GM19238 (cell line): Measurements from ENCODE around the gene TATDN2.
"Not testable (repeated sequence)": the region's sequence is repeated elsewhere in the genome, so short reads cannot be mapped to it uniquely, and the experiment has no call there.

Experiments
- DNase-seq: peaks from one replicate; pipeline ENCODE4 v3.0.0; 2011; ENCODE audit warnings: low spot score; ENCODE audit not compliant: insufficient read length

The TATDN2 gene

DNA sequence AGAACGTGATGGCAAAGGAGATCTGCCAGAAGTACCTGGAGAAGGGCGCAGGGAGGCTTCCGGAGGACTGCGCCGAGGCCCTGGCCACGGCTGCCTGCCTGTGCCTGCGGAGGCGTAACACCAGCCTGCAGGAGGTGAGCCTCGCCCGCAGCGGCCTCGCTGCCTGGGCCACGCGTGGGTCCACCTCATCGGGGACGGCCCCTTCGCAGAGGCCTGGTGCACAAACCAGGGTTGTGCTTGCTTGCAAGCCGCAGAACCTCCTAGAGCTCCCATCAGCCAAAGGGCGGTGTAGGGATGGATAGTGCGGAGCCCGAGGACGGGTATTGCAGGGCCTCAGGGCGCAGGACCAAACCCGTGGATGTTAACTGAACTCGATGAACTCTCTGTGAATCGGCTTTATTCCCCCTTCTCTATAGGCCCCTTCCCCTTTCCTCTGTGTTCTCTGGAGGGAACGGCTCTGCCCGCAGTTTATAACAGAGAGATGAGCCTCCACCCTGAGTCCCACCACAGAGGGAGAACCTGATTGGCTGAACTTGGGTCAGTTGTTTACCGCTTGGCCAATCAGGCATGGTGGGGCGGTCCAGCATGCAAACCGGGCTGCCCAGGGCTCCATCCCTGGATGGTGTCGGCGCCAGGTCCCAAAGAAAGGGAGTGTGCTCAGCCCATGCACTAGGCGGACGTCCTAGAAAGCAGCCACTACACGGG lies 13.6 kb upstream of the TATDN2 start:
- DNase-seq = no peak

DNA sequence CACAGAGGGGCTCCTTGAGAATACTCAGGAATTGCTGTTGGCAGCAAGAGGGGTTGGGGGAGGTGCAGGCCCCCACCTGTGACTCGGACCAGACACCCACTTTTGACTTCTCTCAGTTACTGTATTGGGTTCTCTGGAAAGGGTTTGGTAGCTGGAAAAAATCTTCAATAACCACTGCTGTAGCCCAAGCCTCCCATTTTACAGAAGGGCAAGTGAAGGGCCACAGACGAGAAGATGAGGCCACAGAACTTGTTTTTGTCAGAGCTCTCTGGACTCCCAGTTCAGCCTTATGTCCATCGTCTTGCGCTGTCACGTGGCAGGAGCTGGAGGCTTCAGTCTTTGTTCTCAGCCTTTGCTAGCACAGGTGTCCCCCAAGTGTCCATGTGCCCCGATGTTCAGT lies 12.7 kb upstream of the TATDN2 start:
- no peak for DNase-seq

DNA sequence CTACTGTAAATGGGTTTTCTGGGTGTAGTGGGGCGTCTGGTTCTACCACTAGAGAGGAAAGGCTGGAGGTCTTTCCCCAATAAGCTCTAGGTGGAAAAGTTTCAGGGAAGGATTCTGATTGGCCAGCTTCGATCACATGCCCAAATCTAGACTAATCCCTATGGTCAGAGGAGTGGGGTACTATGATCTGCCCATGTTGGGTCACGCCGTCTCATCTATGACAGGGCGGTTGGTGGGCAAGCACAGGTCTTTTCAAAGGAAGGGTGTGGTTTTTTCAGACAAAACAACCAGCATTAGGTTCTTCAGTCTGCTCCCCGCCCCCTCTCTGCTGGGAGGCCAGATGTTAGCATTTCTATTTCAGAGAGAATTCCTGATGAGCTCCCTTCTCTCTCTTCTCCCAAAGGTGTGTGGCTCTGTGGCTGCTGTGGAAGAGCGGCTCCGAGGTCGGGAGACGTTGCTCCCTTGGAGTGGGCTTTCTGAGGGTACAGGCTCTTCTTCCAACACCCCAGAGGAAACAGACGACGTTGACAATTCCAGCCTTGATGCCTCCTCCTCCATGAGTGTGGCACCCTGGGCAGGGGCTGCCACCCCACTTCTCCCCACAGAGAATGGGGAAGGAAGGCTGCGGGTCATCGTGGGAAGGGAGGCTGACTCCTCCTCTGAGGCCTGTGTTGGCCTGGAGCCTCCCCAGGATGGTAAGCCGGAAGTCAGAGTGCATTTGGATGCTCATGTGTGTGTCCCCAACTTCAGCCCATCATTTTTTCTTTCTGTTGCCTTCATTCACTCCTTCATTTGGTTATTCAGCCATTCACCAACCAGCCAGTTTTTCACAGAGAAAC lies 9.7 kb upstream of the TATDN2 start:
- no peak for DNase-seq

DNA sequence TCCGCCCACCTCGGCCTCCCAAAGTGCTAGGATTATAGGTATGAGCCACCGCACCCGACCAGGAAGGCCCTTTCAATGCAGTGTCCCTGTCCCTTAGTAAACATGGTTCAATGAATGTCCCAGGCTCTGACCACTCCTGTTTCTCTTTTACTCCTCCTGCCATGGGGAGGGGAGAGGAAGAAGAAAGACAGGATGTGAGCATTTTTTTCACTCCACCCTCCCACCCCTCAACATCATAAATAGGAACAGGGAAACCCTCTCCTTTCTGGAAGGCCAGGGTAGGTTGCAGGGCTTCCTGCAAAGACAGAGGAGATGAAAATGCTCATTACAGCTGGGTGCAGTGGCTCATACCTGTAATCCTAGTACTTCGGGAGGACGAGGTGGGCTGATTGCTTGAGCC lies 7.5 kb upstream of the TATDN2 start:
- DNase-seq = no peak

DNA sequence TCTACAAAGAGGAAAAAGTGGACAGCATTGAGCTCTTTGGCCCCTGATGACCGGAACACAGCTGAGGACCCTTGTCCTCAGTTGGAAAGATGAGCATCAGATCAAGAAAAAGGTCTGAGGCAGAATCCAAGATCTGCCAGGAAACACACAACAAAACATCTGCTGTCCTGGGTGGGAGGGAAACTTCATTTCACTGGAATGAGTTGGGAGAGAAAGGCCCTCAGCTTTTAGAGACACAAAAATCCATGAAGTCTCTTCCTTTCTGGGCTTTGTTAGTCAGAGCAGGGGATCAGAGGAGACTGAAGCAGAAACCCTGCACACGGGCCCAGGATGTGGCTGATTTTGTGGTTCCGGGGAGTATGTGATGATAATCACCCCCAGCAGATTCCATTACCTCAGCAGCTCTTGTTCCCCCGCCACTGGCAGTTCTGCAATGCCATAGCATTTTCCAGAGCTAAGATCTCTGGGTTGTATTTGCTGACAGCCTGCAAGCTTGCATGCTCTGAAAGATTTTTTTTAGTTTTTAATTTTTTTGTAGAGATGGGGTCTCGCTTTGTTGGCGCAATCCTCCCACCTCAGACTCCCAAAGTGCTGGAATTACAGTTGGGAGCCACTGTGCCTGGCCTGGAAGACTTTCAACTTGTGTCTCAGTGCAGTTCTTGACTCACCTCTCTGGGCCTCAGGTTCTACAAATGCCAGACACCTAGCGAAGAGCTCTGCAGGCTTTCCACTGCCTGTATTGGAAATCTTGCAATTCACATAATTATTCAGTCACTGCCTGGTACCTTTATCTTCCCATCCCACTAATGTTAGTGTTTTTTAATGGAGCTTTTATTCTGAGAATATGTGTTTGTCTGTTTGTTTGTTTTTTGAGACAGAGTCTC lies 5.8 kb upstream of the TATDN2 start:
- DNase-seq = no peak

DNA sequence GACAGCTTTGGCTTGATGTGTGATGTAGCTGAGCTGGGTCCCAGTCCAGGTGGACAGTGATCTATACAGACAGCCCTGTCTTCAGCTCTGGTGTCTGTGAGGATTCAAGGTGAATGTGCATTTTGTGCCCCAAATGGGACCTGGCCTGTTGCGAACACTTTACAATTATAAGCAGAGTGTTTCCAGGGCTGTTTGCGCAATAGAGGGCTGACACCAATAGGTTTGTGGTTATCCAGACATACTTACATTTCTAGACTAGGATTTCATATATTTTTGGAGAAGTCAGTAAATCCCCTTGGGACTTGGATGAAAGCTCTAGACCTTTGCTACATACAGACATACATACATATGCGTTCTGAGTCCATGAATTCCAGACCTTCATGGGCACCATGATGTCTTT lies 4.2 kb upstream of the TATDN2 start:
- DNase-seq = no peak

DNA sequence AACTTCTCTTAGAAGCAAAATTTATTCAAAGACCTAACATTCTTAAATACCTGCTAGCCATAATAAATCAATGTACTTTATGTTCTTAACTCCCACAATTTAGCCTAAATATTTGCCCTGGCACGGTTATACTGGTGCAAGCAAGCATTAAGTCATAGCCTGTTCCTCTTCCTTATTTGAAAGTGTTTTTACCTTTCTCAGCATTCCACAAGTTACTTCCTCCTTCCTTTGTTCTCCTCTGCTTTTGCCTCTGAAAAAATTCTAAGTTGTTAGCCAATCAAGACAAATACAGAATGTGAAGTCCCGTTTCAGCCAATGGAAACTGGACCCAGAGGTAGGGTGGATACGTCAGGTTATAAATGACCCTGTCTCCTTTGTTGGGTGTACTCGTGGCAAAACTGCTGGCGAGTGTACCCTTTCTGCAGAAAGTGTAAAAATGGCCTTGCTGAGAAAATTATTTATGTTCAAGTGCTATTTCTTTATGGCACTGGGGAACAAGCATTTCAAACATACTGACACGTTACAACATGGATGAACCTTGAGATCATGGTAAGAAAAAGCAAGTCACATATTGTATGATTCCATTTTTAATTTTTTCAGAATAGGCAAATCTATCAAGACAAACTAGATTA lies 3.1 kb upstream of the TATDN2 start:
- no peak for DNase-seq

DNA sequence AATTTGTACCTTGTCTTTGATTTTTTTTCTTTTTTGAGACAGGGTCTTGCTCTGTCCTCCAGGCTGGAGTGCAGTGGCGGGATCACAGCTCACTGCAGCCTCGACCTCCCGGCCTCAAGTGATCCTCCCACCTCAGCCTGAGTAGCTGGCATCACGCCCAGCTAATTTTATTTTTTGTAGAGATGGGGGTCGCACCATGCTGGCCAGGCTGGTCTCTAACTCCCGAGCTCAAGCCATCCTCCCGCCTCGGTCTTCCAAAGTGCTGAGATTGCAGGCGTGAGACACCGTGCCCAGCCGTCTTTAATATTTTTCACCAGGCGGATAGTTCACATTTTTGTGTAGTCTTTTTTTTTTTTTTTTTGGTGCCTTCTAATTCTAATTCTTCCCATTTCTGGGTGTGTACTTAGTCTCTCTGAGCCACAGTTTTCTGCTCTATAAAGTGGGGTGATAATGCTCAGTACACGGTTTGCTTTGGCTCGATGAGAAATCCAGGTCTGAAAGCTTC lies 528 bp upstream of the TATDN2 start:
- DNase-seq = no peak

DNA sequence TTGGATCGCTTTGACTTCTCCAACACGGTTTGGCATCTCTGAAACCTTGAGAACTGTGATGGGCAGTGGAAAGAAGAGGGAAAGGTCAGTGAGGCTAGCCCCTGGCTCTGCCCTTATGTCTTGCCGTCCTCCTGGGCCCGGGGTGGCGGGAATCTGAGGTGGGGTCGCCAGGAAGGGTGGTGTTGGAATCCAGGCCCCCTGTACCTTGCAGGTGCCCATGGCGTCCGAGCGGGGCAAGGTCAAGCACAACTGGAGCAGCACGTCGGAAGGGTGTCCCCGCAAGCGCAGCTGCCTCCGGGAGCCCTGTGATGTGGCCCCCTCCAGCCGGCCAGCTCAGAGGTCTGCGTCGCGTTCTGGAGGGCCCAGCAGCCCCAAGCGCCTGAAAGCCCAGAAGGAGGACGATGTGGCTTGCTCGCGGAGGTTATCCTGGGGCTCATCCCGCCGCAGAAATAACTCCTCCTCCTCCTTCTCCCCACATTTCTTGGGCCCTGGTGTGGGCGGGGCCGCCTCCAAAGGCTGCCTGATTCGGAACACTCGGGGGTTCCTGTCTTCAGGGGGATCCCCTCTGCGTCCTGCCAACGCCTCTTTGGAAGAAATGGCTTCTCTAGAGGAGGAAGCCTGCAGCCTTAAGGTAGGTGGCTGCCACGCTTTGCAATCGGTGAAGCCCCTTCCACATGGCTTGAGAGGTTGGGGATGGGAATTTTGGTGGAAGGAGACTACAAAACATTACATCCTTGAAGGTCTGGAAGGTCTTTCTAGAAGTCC lies 907 bp downstream of the TATDN2 start:
- DNase-seq = peak; percentile 44

DNA sequence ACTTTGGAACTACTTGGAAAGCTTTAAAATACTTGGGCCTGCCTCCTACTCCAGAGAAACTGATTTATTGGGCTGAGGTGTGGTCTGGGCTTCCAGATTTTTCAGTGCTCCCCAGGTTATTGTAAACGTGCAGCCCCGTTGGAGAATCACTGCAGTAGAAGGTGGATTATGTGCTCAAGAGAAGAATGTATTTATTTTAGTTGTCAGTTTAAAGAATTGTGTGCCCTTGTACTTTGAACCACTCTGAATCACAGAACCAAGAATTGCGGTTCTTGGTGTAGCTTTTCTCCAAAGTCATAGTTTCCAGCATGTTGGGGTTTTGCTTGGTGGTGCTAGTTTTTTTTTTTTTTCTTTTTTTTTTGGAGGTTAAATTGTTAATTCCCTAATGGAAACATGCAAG lies 1.6 kb downstream of the TATDN2 start:
- no peak for DNase-seq

DNA sequence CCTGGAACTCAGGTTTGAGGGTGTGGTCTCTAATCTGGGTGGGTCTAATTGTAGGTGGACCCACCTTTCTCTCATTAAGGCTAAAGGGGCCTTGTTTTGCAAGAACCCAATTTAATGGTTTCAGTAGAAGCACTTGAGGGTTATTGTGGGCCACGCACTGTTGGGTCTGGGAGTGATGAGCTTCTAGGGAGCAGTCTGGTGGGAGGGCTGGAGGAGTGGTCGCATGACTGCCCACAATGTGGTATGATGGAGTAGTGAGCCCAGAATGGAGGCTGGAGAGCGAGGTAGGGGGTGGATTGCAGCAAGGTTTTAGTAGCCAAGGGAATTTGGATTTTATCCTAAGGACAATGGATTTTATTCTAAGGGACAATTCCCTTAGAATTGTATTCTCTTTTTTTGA lies 2.7 kb downstream of the TATDN2 start:
- DNase-seq = no peak

DNA sequence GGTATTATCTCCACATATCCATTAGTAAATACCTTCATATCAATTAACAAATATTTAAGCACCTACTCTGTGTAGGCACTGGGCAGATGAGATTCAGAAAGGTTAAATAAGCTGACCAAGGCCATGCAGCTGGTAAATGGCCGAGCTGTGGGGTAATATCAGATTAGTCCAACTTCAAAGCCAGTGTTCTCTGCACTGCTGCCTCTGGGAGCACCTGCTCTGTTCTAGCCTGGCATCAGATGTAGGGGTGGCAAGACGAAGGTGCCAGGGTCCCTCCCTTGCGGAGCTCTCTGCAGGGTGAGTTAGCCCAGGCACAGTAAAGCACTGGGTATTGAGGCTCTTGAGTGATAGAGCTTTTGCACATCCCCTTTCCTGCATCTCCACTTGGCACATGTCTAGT lies 5.5 kb downstream of the TATDN2 start:
- no peak for DNase-seq

DNA sequence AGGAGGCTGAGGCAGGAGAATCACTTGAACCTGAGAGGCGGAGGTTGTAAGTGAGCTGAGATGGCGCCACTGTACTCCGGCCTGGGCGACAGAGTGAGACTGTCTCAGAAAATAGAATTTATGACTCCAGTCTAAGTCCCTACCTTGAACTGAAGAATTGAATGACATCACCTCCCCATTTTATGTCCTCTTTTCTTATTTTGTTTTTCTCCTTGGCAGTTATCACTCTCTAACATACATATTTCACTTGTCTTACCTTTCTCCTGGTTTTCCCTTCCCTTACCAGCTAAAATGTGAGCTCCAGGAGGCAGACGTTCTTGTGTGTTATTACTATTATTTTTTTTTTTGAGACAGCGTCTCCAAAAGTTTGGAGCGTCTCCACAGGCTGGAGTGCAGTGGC lies 7.6 kb downstream of the TATDN2 start:
- DNase-seq = no peak

DNA sequence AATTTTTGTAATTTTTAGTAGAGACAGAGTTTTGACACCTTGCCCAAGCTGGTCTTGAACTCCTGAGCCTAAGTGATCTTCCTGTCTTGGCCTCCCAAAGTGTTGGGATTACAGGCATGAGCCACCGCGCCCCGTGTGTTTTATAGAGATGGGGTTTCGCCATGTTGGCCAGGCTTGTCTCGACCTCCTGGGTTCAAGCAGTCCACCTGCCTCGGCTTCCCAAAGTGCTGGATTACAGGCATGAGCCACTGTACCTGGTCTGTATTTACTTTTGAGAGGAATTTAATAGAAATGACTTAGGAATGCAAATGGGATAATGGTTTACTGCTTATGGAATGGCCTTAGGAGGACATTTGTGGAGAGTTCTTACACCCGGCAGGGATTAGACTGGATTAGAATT lies 10.8 kb downstream of the TATDN2 start:
- no peak for DNase-seq

DNA sequence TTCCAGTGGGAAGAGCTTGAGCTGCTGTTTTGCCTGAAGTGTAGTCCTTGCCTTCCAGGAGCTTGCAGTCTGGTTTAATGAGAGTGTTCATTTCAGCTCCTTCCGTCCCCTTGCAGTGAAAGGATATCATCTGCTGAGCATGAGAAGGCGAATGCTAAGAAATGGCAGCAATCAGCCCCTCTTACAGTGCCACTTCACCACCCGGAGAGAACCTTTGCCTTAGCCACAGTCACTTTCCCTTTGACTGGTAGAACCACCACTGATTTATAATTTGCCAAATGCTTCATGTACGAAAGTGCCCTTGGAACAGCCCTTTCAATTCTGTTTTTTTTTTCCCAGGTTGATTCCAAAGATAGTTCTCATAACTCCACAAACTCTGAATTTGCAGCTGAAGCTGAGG lies 11.5 kb downstream of the TATDN2 start:
- DNase-seq = no peak

DNA sequence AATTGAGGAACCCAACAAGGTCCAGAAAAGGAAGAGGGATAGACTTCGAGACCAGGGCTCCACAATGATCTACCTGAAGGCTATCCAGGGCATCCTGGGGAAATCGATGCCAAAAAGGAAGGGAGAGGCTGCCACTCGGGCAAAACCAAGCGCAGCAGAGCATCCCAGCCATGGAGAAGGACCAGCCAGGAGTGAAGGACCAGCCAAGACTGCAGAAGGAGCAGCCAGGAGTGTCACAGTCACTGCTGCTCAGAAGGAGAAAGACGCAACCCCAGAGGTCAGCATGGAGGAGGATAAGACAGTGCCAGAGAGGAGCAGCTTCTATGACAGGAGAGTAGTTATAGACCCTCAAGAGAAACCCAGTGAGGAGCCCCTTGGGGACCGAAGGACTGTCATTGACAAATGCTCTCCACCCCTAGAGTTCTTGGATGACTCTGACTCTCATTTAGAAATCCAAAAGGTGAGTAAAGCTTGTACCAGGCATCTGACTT lies 12.0 kb downstream of the TATDN2 start:
- DNase-seq = no peak

DNA sequence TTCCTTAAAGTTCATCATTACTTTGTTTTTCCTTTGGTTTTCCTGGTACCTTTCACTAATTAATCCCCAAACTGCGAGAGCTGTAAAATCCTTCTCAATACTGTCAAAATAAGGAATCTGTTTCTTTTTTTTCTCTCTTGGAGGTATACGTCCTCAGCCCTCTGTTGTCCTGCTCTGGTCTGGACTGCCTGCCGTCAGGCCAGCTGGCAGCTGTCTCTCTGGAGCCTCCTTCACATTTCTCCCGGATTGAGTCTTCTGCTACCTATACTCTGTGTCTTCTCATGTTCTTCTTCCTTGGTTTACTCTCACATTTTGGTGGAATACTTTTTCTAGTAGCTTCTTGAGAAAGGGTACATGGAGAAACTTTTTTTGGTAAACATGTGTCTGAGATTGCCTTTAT lies 13.8 kb downstream of the TATDN2 start:
- no peak for DNase-seq

DNA sequence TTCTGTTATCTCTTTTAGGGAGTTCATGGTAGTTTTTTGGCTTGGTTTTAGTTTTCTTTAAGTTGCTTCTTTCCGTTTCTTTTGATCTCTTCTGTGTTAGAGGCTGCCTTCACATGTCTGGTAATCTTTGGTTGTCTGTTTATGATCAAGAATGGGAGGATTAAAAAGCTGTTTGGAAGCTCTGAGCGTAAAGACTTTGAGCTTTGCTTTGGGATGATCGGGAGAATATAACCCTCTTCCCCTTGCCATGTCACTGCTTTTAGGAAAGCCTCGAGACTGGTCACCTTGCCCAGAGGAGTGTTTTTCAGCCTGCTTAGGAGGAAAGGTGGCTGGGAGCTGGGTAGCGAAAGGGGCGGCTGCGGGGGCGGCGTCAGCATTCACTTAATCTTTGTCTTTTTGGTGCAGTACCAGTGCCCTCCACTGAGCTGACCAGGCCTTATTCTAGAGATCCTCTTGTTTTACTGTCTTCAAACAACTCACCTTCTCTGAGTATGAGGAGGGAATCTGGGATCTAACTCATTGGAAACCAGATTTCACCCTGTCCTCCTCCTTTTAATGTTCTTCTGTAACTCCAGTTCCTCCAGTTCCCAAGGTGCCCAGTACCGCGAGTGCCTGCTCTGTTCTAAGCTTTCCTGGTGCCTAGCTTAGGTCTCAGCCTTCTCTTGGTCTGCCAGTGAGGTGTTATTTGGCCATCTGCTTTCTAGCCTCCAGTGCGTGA lies 15.5 kb downstream of the TATDN2 start:
- DNase-seq = peak; percentile 29

DNA sequence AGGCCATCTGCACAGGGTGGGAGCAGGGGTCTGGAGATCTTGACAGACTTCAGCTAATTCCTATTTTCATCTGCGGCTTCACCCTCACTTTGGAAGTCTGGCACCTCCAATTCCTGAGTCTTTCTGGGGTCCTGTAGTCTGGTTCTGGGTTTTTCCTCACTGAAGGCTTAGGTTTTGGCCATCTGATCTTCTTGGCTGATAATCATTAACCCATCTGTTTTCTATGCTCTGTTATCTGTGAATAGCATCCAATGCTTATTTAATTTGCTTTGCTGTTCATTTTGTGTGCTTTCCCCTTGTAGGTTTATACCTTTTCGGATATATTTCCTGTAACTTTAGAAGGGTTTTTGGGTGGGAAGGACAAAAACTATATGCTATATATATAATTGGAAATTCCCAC lies 17.6 kb downstream of the TATDN2 start:
- no peak for DNase-seq

DNA sequence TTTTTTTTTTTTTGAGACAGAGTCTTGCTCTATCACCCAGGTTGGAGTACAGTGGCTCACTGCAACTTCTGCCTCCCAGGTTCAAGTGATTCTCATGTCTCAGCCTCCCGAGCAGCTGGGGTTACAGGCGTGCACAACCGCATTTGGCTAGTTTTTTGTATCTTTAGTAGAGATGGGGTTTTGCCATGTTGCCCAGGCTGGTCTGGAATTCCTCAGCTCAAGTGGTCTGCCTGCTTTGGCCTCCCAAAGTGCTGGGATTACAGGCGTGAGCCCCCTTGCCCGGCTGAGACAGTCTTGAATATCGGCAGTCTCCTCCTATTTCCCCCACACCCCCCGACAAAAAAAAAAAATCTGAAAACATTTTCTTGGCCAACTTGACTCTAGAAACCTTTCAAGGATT lies 18.7 kb downstream of the TATDN2 start:
- not testable (repeated sequence) for DNase-seq
